Stimulated activated naive CD8-positive, alpha-beta T cell treated with anti-CD3 and anti-CD28 coated beads, Interleukin-15, Interleukin-2, amounts not matched to agents 100 U/mL and 50 U/mL, for 24 hours (primary cell): Measurements from ENCODE around the gene ADAMTSL1.

Source experiments
- ATAC-seq: fragments of 150-1000 bp; cut with Tn5 transposase; one replicate; pipeline ENCODE4 v1.10.0; 2021
- DNase-seq: peaks from one replicate; pipeline ENCODE4 v3.0.0; 2021

The ADAMTSL1 gene

DNA sequence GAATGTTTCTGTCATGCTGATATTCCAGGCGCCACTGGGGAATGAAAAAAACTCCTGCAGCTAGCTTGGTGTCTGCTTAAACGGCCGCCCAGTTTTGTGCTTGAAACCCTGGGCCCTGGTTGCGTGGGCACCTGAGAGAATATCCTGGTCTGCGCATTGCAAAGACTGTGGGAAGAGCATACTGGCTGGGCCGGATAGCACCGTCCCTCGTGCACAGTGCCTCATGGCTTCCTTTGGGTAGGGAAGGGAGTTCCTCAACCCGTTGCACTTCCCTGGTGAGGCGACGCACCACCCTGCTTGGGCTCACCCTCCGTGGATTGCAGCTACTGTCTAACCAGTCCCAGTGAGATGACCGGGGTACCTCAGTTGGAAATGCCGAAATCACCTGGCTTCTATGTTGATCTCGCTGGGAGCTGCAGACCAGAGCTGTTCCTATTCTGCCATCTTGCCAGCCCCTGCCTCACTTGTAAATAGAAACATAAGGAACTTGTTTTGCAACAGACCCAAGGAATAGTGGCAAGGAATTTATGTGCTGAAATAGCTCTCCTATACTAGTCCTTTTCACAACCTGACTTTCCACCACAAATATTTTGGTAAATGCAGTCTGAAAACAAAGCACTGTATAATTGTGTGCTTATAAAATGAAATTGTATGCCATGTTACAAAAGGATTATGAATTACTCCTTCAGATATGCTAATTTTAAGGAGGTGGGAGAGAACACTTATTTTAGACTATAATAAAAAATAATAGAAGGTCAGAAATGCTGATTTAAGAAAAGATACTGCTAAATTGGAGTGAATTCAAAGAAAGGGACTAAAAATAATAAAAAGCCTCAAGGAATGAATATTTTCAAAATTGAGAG is 90.3 kb downstream of the ADAMTSL1 start:
- no peak for DNase-seq
- no peak for ATAC-seq

DNA sequence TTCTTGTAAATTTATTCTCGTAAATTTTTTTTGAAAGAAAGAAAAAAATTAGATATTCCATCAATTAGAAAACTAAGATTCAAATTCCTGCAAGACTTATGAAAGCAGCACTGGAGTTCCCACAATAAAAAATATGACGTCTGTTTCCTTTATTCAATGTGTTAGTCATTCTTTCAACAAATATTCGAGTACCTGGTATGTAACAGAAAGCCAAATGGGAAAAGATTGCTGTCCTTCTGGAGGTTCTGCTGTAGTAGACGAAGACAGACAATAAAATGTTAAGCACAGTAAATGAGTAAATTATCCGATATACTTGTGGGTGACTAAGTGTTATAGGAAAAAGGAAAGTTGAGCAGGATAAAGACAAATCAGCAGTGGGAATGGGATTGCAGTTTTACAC is 92.2 kb downstream of the ADAMTSL1 start:
- ATAC-seq (no peak), DNase-seq (no peak)

DNA sequence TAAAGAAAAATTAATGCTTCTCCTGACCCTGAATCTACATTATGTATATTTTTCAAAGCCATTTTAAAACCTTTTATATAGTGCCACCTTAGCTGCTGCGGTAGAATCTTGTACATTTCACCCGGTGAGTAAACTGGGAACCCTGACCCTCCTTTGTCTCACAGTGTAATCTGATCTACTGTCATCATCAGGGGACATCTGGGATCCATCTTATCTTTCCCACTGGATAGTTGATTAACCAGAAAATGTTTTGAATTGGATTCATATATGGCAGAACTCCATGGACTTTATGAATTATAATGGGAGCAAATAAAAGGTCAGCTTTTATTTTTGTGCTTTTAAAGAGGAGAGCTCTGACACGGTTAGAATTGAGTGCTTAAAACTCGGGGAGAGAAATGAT is 95.0 kb downstream of the ADAMTSL1 start:
- no peak for ATAC-seq
- no peak for DNase-seq

DNA sequence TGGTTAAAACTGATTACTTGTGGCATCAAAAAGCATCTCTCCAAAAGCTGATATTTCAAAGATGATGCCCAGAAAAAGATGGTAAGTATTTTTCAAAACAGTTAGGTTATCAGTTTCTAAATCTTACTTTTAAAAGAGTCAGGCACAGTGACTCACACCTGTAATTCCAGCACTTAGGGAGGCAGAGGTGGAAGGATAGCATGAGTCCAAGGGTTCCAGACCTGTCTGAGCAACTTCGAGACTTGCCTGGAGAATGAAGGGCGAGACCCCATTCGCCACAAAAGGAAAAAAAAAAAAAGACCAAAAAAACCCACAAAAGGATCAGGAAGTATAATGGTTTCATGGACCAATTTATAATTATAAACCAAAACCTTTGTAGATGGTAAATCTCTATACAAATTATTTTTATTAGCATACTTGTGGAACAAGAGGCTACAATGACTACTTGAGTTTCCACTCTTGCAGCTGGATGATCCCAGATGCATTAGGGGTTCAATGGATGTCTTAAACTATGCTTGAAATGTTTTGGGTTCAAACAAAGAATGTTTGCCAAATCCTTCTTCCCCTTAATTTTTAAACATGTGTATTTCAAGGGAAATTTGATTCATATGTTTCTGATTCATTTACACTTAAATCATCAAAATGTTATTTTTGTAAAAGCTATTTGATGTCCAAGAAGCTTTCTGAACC is 96.1 kb downstream of the ADAMTSL1 start:
- ATAC-seq (no peak), DNase-seq (no peak)

DNA sequence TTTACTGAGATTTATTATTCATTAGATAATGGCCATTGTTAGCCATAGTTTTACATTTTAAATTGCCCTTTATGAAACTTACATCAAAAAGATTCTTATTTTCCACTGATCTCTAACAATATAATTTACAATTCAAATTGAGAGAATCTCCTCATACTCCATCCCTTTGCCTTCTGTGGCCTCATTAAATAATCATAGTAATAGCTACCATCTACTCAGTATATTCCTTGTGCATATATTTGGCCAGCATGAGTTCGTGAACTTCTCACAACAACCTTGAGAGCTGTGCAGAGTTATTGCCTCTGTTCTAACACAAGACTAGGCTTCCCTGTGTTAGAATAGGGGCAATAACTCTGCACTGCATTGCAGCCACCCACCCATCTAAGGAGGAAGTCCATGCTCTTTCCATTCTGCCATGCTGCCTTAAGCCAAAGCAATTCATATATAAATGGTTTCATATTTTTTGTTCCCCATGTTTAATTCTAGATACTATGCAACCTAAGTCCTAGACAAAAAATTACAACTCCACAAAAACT is 99.1 kb downstream of the ADAMTSL1 start:
- ATAC-seq (no peak), DNase-seq (no peak)

DNA sequence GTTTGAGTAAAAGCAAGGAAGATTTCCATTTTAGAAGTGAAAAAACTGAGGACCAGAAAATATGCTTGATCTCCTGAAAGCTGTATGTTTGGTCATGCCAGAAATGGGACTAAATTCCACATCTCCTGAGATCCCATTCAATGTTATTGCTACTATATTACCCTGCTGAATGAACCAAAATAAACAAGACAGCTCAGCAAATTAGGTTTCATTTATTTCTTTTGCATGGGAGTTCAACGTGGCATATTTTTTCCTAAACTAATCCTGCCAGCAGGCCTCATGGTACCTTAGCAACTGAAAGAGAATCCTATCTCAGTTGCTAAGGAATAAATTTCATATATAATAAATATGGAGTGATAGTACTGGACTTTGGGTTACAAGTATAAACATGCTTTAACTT is 101.7 kb downstream of the ADAMTSL1 start:
- ATAC-seq: no peak
- no peak for DNase-seq

DNA sequence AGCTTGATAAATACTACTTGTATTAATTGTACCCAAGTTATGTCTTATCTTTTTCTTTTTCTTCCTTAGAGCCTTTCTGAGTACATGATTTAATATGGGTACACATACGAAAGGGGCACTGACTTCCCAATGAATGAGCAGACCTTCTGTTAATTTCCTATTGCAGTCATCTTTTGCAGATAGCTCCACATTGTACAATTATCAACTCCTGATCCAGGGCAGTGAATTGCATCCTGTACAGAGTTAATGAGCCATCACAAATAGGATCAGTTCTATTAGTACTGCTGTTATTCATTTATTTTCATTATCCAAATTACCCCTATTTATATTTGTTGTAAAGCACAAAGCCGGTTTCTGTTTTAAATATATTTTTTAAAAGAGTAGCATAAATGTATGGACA is 105.6 kb downstream of the ADAMTSL1 start:
- no peak for DNase-seq
- no peak for ATAC-seq

DNA sequence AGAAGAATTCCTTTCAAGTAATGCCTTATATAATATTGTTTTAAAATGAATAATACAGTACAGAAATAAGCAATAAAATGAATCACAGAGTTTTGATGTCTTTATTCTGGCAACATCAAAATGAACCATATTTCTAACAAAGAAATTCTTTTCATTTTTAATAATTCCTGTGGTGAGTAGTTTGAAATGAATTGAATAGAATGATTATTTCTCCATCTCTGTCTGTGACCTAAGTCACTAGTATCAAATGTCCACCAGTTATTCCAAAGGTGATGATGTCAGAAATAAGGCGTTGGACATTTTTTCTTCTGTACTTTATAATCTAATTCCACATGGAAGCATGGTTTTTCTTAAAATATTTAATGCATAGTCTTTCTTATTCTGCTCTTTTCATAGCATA is 106.2 kb downstream of the ADAMTSL1 start:
- DNase-seq (no peak), ATAC-seq (no peak)

DNA sequence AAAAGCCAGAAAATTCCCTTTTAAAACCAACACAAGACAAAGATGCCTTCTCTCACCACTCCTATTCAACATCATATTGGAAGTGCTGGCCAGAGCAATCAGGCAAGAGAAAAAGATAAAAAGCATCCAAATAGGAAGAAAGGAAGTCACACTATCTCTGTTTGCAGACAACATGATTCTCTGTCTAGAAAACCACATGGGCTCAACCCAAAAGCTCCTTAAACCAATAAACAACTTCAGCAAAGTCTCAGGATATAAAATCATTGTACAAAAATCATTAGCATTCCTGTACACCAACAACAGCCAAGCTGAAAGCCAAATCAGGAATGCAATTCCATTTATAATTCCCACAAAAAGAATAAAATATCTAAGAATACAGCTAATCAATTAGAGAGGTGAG is 112.0 kb downstream of the ADAMTSL1 start:
- ATAC-seq (no peak), DNase-seq (no peak)

DNA sequence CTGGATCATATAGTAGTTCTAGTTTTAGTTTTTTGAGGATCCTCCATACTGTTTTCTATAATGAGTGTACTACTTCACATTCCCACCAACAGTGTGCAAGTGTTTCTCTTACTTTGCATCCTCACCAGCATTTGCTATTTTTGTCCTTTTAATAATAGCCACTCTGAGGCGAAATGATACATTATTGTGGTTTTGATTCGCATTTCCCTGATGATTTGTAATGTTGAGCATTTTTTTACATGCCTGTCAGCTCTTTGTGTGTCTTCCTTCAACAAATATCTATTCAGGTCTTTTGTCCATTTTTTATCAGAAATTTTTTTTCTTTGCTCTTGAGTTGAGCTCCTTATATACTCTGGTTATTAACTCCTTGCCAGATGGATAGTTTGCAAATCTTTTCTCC is 114.0 kb downstream of the ADAMTSL1 start:
- ATAC-seq (no peak), DNase-seq (no peak)

DNA sequence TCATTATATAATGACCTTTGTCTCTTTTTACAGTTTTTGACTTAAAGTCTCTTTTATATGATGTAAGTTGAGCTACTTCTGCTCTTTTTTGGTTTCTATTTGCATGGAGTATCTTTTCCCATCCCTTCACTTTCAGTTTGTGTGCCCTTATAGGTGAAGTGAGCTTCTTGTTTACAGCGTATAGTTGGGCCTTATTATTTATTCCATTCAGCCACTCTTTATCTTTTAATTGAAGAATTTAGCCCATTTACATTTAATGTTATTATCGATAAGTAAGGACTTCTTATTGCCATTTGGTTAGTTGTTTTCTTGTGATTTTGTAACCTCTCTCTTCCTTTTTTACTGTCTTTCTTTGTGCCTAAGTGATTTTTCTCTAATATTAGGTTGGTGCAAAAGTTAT is 117.3 kb downstream of the ADAMTSL1 start:
- ATAC-seq (no peak), DNase-seq (no peak)

DNA sequence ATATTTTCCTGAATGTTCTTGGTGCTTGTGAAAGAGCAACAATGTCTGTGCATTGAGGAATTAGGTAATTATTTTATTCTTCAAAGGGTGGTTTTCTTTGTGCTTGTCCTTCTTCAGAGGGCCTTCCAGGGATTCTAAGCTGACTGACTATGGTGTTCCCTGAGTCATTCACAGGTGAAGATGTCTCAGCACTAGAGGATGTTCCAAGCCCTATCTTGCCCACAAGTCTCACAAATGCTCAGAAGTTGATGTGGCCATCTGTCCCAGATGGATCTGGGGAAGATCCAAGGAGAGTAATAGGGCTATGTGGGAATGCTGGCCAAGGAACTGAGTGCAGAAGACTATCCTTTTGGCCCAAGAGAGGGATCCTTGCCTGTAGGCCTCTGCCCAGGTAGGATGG is 120.9 kb downstream of the ADAMTSL1 start:
- DNase-seq (no peak), ATAC-seq (no peak)

DNA sequence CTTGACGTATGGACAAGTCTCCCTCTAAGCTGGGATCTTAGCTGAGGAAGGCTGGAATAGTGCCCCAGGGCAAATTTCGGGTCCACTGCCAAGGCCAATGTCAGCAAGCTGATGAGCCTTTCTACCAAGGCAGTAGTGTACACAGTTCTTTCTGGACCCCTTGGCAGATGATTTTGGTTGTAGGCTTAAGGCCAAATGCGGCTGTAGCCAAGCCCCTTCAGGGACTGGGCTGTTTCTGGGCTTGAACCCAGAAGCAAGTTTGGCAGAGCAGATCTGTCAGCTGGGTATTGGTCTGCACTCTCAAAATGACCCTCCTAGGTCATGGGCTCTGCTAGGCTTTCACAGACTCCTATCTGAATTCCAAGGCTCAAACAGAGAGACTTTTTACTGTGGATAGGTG is 121.6 kb downstream of the ADAMTSL1 start:
- no peak for DNase-seq
- no peak for ATAC-seq

DNA sequence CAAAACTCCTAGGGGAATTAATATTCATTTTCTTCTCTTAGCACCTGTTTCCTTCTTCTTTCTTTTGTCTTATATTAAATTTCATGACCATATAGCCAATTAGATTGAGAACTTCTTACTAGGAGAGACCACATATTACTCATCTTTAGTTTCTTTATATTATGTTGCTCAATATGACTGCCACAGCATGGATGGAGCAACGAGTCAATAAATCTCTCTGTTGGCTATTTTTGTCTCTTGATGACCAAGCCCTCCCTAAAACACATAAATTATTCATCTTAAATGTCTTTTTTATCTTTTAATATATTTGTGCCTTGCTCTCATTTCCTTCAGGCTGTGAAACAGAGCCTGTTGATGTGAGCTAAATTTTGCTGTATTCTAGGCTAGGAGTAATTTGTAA is 123.0 kb downstream of the ADAMTSL1 start:
- ATAC-seq (no peak), DNase-seq (no peak)

DNA sequence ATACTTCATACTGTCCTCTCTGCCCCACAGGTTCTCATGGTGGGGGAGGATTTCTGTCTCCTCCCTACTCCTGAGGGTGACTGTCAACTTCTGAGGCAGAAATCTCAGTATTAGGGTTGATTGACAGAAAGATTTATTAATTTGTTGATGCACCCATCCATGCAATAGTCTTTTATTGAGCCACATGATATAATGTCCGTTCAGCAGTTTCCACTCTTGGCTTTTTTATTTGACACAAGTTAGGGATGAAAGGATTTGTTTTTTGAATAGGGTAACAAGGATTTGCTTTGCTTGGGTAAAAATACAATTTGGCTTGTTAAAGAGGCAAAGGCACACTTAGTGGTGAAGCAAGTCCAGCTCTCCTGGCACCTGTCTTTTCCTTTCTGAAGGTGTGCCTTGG is 125.0 kb downstream of the ADAMTSL1 start:
- ATAC-seq: no peak
- DNase-seq: no peak

DNA sequence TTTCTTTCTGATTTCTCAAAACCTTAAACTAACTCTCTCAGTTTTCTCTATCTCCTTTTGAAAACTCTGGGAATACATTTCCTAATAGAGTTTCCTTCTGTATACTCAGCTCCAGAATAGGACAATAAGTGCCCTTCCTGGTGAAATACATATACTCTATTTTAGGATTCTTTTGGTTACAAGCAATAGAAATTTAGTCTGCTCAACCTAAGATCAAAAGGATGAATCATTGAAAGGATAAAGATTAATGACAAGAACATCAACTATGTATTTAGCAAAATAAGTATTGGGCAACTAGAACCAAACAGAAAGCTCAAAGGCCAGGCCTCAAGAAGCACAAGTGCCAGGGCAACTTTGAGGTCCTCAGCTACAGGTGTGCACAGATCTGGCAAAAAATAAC is 127.1 kb downstream of the ADAMTSL1 start:
- DNase-seq: no peak
- ATAC-seq: no peak

DNA sequence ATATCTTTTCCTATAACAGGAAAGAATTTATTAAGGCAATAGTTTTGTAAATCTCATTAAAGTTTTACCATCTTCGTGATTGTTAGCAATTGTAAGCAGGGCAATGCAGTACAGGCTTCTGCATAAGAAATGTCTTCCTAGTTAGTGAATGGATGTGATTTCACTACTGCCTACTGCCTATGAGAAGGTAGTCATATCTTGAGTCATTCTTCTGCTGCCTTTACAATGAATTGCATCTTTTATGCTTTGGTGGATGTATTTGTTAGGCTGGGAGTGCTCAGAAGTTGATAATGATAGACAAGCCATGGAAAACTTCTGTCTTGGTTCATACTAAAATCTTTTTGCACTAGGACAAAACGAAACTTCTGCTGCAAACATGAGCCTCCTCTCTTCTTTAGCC is 128.0 kb downstream of the ADAMTSL1 start:
- no peak for DNase-seq
- no peak for ATAC-seq

DNA sequence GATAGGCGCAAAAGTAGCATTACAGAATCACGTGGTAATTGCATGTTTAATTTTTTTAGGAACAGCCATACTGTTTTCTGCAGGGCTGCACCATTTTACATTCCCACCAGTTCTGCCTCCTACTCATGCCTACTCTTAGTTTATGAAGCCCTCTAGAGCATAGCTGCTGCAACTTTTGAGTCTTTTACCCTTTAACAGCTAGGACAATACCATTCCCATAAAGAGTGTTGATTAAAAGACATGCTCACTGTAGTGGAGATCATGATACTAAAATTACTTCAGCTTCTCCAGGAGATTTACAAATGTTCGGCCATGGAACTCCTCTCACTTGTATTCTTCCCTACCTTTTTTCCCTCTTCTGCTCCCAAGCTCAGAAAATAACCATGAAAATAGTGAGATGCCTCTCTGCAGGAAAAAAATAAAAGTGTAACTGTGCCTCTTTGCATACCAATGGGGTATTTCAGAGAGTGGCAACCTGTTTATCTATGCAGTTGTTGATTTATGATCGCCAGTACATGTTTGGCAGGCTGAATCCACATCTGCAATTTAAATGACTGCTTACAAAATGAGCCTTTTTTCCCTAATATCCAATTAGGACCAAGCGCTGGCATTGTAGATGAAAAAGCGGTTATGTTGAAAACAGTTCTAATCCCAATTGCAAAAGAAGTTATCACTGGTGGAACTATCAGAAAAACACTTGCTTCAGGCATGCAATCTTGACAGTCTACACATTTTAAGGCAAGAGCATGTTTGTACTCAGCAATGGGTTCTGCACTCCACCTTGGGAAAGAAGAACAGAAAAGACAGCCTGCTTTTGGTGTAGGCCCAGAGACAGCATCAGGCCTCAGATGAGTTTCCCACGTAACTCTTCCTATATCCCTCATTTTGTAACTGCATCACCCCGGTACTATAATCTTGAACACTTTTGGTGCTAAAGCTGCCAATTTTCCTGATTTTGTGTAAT is 131.1 kb downstream of the ADAMTSL1 start:
- no peak for DNase-seq
- ATAC-seq: no peak

DNA sequence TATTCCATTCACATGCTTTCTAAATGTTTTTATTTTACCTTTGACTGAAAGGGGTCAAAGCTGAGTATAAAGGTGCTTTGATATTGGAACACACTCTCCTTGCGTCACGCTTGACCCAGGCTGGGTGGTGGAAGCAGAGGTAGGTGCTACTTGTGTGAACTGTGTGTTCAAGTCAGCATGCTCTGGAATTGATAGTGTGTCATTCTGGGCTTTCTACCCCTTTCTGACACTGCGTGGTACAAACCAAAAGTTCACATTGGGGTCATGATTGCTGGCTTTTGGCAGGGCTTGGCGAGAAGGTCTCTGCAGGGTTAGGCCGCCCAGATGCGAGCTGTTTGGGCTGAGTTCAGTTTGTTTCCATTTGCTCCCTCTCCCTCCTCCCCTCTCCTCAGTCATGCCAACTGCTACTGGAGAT is 131.8 kb downstream of the ADAMTSL1 start:
- no peak for ATAC-seq
- no peak for DNase-seq

DNA sequence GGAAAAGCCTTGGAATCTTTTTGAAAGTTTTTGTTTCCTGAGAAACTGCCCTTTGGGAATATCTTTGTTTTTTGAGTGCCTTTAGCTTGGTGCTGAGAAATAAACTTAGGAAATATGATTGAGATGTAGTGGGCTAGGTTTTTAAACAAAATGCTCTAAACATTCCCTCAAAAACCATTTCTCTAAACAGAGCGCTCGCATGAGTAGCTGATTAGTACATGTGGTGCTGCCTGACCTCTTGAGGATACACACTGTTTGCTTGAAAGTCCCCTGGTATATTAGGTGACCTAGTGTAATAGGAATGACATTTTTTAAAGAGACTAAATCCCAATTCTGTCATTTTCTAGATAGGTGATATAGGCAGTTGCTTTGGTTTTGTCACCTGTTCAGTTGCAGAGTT is 132.3 kb downstream of the ADAMTSL1 start:
- DNase-seq: no peak
- no peak for ATAC-seq

DNA sequence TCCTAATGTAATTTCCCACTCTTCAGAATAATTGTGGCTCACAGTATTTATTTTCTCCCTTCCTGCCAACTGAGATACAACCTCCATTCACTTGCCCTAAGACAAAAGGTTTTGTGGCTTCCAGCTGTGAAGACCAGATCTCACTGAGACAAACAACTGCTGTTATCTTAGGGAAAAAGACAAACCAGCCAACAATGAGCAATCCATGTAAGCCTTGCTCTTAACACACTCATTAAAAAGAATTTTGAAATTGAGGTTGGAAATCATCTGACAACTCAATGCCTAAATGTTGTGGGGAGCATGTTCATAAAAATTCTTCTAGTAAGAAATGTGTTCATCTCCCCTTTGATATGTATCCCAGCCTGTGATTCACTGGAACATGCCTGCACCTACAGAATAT is 132.9 kb downstream of the ADAMTSL1 start:
- ATAC-seq (no peak), DNase-seq (no peak)

DNA sequence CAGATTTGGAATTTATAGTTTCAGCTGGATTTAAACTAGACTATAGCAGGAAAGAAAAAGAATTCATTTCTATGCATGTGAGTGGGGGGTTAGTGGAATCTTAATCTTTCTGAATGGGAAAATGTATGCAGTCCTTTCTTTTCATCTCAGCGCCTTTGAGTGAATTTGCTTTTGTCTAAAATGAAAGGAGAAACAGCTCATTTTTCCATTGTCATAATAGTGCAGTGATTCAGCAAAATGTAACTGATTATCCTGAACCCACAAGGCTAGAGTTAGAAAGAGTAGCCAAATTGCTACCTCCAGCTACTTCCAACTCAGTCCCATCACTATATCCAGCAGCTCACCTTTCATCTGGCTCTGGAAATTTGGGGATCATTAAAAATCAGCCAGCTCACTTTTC is 134.4 kb downstream of the ADAMTSL1 start:
- DNase-seq (no peak), ATAC-seq (no peak)

DNA sequence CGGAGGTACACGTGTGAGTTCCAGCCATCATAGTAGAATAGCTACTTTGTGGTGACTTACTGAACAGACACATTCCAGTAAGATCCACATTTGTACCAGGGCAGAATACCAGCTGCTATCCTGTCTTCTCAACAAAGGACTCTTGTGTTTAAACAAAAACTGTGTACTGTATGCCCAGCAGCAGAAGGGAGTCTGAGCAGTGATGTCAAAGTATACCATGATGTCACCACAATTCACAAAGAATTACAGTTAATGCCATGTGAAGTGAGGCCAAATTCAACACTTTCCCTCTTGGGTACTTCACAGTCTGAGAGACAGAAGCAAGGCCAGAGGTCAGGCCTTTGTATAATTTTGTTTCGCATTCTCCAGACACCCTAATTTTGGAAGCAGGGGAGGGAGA is 137.0 kb downstream of the ADAMTSL1 start:
- no peak for ATAC-seq

More for the DNA sequence above, 137.0 kb downstream of the ADAMTSL1 start:
- no peak for DNase-seq
